Activated gamma-delta T cell treated with anti-CD3 and anti-CD28 coated beads, Interleukin-2, amount 50 U/mL, for 16 hours (primary cell): ENCODE measurements around the gene SH3BGR.

Experiments used
- DNase-seq: peaks from one replicate; pipeline ENCODE4 v3.0.0-alpha.2; 2020; ENCODE audit warnings: low read depth

The SH3BGR gene

GRCh38 chr21:39552856-39553255 lies 101.1 kb downstream of the SH3BGR start:
- DNase-seq = no peak

GRCh38 chr21:39553331-39553730 lies 101.6 kb downstream of the SH3BGR start:
- no peak for DNase-seq

GRCh38 chr21:39555911-39556590 lies 104.3 kb downstream of the SH3BGR start:
- DNase-seq = no peak

- no peak for DNase-seq
These were observed 107.7 kb downstream of the SH3BGR start for GRCh38 chr21:39559511-39559910.

DNA sequence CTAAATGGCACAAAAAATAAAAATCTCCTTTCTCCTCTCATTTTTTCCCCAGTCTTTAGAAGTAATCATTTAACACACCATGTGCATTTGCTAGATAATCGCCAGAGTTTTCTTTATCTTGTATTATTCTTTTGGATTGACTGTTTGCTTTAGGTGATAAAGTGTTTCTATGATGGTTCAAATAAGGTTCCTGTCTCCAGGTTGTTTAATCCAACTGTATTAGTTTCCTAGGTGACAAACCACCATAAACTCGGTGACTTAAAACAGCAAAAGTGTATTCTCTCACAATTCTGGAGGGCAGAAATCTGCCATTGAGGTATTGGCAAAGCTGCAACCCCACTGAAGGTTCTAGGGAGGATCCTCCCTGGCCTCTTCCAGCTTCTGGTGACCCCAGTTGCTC lies 109.4 kb downstream of the SH3BGR start:
- no peak for DNase-seq

- DNase-seq = no peak
These were observed 111.3 kb downstream of the SH3BGR start for GRCh38 chr21:39562791-39563770.

DNA sequence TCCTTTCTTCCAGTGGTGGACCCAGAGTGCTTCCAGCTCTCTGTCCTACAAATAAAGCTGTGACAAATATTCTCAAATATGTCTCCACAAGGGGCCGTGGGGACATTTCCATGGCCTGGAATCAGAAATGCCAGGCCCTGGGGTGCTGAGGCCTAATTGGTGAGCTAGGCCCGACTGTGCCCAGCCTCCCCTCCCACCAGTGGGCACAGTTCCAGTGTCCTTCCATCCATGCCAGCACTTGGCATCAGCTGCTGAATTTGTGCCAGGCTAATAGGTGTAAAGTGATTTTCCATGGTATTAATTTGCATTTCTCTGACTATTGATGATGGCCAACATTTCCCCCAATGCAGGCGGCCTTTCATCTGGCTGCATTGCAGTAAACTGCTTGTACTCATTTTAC lies 112.4 kb downstream of the SH3BGR start:
- DNase-seq = no peak
